HPDE6-E6E7 (cell line): ENCODE measurements around the gene MYEOV.

ENCODE experiments used
- DNase-seq: peaks from one replicate; pipeline ENCODE4 v3.0.0; 2011; ENCODE audit warnings: missing footprints; ENCODE audit errors: extremely low spot score

Gene MYEOV

DNA sequence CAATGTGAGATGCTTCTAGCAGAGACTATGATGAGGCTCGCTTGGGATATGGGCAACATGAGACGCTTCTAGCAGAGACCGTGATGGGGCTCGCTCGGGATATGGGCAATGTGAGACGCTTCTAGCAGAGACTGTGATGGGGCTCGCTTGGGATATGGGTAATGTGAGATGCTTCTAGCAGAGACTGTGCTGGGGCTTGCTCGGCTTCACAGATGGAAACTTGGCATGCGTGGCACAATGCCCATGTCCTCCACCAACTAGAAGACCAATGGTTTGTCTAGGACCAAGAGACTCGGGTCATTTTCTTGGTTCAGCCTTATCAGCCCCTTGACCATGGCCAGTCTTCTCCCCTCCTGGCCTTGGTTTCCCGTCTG lies 7.1 kb downstream of the MYEOV start:
- no peak for DNase-seq

DNA sequence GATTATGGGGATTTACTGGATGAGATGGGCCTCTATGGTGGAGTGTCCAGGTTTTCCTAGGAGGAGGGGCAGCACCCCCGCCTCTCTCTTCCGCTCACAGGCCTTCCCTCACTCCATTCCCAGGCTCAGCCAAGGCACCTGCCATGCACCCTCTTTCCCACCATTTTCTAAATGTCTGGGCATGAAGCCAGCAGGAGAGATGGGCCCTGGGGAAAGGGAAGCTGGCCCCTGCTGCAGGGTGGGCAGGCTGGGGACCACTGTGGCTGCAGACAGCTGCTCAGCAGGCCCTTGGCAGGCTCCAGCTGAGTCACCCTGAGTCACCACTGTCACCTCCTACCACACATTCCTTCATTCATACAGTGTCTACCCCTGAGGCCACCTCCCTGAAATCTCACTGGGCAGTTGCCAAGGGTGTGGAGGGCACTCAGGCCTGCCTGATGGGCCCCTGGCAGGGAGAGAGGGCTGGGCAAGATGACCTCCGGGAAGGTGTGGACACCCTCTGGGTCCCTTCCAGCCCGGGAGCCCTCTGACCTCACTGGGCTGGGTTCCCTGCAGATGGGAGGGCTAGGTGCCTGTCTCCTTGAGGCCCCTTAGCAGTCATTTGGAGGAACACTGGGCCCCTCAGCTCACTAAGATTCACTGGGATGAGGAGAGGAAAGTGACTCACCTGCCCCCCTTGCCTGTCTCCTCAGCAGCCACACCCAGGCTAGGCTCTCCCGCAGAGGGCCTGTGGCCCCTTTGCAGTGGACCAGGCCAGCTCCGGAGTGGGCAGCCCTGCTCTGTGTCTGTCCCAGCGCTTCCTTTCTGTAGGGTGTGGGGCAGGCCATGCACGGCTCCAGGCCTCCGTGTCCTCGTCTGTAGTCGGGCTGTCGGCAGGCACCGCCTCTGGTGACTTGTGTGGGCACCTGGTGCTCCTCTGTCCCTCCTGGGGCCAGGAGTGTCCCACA lies 7.8 kb downstream of the MYEOV start:
- peak; percentile 86 for DNase-seq

DNA sequence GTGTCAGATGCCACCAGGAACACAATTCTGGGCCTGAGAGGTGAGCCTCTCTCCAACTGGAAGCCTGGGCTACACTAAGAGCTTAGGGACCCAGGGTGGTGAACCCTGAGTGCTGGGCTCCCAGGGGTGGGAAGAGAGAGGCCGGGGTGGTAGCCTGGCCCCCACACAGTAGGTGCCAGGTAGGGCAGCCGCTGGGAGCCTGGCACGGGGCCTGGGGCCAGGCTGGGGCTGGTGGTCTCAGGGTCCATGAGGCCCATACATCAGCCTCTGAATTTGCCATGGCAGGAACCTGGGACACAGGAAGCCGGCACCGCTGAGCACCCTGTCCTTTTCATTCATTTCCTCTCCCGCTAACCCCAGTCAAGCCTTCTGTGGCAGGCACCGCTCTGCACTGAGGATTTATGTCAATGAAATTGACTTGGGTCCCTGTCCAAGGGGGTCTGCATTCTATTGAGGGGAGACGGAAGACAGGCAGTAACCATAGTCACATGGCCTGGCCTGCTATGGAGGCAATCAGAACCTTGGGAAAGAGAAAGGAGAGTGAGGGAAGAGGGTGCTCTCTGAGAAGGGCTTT lies 8.6 kb downstream of the MYEOV start:
- DNase-seq = no peak

DNA sequence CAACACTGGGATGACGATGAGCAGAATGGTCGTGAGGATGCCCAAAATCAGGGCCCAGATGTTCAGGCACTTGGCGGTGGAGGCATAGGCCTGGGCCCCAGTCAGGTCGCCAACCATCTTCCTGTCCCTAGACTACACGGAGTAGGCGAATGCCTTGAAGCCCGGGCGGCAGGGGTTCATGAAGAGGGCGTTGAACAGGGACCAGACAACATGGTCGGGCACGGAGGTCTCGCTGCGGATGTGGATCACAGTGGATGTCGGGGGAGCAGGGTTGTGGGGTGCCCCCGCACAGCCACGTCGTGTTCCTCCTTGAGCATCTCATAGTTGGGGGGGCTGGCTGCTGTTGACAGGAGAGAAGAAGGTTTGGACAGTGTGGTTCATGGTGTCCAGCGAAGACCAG lies 9.5 kb downstream of the MYEOV start:
- DNase-seq = no peak

DNA sequence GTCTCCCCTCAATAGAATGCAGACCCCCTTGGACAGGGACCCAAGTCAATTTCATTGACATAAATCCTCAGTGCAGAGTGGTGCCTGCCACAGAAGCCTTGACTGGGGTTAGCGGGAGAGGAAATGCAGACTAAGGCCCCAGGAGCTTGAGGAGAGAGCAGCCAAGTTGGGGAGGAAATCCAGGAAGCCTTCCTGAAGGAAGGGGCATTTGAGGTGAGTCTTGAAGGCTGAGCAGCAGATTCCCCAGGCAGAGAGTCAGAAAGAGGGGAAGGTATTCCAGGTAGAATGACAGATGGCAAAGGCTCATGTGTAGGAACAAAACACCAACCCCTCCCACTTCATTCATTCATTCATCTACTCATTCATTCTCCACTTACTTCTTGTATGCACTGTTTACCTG lies 10.3 kb downstream of the MYEOV start:
- no peak for DNase-seq

DNA sequence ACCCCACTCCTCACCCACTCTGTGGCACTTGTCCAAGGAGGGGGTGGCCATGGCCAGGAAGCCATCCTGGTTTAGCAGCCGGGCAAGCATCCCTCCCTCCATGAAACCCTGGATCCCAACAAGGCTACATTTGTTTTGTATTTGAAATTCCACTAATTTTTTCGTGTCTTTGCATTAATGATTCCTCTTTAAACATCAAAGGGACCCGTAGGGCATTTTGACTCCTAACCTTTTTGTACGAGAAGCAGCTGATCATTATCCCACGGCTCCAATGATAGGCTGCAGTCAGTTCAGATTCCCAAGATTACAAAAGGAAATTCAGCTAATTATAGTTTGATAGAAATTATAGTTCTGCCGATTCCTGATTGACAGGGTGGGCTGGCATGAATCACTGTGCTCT lies 10.7 kb downstream of the MYEOV start:
- DNase-seq = no peak

DNA sequence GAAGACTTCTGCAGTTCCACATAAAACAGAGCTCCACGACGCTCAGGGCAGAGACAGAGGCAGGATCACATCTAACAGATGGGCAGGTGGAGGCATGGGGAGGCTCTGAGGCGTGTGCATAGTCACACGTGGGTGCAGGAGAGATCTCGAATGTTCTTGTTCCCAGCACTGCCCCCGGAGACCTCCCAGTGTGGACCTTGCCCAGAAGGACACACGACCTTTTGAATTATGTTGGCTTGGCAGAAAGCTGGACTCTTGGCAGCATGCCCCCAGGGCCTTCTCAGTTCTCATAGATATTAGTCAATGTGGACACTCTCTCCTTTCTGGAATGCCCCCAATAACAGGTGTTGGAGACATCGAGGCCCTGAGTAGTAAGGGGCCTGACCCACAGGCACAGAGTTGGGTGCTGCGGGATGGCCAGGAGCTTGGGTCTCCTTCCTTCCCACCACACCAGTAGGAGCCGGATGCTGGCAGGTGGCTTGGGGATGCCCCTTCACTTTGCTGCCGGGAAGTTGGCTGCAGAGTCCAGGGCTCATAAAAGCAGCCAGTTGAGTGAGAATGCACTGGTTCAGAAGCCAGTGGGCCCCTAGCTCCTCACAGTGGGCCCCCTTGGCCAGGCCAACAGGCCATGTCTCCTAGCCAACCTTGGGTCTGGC lies 12.1 kb downstream of the MYEOV start:
- no peak for DNase-seq

DNA sequence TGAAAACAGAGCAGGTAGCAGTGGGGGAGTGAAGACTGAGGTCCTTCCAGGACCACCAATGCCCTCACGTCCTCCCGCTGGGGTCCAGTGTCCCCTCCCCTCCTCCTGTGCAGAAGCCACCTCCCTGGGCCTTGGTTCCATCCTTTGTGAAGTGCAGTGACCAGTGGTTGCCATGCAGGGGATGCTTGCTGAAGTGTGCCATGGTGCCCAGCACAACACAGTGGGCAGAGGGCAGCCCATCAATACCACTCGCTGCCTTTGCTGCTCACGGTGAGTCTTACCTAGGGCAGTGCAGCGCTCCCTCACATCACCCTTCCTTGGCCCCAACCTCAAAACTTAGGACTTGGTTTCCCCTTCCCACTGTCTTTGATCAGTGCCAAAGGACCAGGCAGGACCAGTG lies 12.9 kb downstream of the MYEOV start:
- no peak for DNase-seq

DNA sequence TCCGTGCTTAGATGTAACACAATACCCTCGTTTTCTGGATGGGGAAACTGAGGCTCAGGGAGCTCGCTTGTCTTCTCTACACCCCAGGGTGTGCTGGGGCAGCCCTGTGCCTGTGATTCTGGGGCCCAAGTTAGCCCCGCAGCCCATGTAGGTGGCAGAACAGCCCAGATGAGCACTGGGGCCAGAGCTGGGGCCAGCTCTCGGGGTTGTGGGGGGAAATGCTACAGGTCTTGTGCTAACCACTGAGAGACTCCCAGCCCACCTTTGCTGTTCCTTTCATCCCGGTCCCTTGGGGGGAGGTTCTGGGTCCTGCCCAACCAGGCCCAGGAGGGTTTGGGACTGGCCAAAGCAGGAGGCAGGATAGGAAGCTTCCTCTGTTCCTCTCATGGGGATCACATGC lies 13.5 kb downstream of the MYEOV start:
- no peak for DNase-seq

DNA sequence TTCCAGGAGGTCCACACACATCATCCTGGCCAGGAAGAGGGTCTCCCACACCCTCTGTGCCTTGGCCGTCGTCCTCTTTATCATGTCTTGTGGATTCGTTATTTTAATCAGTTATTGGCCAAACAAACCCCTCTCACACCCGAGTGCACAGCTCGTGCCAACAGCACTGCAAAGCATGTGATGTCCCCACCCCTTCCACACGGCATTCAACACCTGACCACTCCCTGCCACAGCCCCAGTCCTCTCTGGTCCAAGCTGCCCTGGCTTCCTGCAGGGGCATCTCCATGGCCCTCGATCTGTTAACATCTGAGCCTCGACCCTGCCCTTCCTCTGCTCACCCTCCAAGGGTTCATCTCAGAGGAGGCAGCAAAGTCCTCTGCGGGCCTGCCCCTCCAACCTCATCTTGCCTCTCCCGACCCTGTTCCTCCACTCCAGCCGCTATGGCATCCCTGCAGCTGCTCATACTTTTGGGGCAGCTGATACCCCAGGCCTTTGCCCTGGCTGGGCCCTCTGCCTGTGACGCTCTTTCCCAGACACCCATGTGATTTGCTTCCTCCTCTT lies 14.0 kb downstream of the MYEOV start:
- no peak for DNase-seq

DNA sequence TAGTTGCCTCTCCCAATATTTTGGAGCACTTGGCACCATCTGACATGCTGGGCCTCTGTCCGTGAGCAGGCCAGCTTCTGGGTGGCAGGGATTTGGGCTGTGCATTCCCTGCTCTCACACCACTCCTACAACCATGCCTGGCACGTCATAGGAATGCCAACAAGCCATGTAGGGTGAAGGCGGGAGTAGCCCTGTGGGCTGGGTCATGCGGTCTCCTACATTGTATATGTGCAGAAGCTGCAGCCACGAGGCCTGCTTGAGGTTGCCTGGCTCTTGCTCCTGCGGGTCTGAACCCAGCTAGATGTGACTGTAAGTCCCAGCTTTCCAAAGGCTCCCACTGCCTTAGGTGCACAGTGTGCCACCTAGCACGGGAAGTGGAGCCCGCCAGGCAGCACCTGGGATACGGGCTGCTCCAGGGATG lies 14.5 kb downstream of the MYEOV start:
- DNase-seq = no peak

DNA sequence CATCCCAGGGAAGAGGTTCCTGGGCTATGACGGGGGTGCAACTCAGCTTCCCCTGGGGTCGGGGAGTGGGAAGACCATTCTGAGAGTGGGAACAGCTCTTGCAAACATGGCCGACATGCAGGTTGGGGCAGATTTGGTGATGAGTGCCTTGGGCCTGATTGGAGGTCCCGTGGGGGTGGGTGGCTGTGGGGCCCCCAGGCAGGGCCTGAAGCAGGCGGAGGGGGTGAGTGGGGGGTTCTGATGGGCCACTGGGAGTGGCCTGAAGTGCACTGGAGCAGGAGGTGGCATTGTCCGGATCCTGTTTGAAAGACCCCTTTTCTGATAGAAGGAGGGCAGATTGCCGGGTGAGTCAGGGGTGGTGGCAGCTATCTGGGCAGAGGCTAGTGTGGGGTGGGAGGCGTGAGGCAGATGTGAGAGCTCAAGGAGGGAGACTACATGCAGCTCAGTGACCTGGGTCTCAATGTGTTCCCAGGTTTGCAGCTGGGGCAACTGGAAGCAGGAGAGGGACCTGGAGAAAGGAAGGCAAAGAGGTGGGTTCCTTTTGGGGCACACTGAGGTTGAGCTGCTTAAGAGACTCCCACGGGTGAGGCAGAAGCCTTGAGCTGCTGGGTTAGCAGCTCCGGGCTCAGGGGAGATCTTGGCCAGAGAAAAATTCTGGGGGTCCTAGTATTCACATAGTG lies 15.1 kb downstream of the MYEOV start:
- no peak for DNase-seq

DNA sequence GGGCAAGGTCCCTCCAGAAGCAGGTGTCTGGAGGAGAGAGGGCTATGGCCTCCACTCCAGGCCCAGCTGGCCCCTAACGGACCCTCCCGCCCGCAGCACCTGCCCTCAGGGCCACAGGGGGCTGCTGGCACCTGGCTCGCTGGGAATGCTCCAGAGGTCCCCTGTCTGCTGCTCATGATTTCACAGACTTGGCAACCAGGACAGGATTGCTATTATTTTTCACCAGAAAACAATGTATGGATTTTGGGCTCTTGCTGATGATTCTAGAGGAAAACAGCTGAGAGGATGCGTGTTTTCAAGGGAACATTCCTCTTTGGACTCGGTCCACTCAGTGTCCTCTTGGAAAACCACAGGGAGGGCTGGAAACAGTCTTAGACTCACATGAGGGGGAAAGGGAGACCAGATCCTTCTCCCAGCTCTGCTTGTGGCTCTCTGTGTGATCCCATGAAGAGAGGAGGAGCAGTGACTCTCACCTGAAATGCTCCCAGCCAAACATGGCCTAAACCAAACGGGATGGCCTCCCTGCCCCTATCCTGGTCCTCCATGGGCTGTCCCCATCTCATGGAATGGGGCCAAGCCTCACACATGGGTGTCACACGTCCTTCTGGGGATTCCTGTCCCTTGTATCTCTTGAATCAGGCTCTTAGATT lies 15.8 kb downstream of the MYEOV start:
- no peak for DNase-seq

DNA sequence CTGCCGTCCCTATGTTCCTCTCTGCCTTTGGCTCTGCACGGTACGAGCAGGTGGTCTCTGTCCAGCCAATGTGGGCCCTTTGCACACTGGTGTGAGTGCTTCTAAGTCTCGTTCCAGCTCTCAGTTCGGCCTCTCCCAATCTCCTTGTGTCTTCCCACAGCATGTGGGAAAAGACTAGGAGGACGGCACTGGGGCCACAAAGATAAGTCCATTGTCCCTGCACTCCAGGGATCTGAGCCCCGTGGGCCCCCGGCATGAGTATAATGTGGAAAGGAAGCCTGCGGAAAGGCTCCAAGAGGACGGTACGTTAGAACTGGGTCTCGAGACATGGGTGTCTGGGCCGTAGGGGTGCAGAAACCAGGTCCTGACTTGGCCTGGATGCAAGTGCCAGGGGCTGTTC lies 16.4 kb downstream of the MYEOV start:
- DNase-seq = no peak

DNA sequence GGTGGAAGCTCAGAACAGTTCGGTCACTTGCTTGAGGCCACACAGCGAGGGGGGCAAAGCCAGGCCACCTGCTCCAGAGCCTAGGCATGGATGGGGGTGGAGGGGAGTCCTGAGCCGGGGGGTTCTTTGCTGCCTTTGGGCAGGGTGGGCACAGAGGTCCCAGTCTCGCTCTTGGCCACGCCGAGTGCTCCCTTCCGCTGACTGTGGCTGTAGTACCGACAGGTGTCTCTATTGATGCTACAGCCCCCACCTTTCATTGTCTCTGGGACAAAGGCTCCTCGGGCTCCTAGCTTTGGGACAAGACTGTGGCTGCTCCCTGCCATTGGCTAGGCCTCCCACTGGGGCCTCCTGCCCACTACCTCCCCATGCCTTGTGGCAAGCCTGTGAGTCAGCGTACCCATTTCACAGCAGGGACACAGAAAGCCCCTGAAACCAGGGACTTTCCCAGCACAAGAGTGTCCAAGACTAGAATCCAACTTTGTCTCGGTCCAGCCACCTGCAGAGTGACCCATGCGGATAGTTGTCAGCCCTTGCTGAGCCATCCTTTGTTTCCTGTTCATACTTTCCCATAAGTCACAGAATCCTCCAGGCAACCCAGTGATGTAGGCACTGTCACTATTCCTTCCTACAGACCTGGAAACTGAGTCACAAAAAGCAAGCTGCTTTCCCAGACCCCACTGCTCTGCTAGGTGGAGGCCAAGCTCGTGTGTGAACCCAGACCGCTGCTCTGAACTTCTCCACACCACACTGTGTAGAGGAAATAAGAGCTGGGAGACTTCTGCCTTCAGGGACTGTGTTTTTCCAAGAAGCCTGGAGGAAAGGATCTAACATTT lies 17.2 kb downstream of the MYEOV start:
- no peak for DNase-seq

DNA sequence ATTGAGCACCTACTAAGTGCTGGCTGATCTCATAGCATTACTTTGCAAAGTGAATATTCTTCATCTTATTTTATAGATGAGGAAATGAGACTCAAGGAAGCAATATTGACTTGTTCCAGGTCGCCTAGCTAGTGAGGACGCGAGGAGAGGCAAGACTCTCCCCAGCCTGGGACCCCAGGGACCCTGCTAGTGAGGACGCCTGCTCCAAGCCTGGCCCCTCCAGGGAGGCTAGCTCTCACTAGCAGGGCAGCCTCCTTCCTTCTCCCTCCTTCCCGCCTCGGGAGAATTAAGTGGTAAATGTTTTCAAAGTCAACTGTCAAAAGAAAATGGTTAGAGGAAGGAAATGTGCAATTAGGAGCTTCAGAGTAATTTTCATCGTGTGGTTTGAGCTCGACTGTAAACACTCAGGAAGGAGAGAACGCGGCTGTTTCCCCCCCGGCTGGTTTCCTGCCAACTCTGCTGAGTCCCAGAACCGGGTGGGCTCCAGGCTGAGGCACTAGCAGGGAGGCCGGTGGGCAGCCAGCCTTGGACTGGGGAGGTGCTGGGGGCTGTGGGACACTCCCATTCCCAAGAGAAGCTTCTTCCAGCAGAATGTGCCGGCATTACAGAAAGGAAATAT lies 17.9 kb downstream of the MYEOV start:
- DNase-seq = no peak

DNA sequence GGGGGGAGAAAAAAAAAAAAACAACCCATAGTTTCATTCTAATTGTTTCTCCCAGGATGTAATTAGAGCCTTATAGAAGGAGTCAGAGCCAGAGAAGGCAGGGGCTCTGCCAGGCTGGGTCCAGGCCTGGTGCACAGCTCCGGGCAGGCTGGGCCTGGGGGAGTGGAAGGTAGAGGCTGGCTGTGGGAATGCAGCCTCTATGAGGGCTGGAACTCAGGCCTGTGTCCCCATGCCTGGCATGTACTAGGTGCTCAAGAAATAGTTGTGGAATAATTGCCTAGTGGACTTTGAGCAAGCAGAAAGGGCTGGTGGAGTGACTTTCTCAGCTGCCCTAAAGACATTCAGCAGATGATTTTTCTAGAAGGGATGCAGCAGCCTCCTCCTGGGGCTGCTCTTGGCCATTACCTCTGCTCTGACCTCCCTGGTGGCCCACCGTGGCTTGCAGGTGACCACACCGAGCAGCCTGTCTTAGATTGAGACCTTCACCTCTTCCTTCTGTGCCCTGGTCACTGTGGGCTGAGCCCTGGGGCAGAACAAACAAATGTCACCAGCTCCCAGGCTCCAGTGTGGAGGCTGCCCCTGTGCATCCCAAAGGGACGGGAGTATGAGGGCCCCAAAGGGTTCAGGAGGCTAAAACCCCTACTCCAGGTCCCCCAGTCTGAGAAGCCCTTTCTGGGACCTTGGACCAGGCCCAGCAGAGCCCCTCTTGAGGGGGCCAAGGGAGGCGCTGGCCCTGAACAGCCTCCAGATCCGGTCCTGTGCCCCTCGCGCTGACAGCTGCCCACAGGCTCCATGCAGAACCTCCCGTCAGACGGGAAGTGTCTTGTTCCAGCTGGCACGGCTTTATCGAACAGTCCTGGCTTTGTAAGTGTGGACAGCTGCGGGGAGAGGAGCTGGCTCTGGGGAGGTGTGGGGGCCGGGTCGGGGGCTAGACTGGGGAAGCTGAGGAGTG lies 18.8 kb downstream of the MYEOV start:
- DNase-seq = no peak

DNA sequence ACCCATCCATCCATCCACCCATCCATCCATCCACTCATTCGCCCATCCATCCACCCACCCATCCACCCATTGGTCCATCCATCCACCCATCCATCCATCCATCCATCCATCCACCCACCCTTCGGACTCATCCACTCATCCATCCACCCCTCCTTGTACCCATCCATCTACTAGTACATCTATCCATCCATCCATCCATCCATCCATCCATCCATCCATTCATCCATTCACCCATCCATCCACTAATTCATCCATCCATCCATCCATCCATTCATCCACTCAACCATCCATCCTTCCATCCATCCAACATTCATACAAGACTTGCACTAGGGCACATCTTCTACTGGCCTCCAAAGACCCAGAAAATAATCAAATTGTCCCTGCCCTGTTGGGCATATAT lies 20.0 kb downstream of the MYEOV start:
- DNase-seq = no peak

DNA sequence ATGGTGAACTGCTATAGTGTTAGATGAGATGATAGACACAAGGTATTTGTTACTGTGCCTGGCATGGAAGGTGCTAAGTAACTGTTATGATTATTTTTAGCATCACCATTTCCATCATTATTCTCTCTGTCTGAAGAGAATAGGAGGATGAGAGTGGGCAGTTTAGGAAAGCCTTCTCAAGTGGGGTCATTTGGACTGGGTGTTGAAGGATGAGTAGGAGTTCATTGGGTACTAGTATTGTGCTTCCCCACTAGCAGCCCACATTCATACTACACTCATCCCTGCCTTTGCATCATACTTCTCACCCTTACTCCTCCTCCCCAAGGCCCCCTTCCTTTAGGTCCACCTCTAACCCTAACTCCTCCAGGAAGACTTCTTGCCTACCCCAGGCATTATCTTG lies 20.6 kb downstream of the MYEOV start:
- no peak for DNase-seq
